GM18858 (cell line): ENCODE results near the gene SENP8.
"Not testable (repeated sequence)": the region's sequence is repeated elsewhere in the genome, so short reads cannot be mapped to it uniquely, and the experiment has no call there.

Source experiments
- ATAC-seq: cut with Tn5 transposase; IDR thresholded peaks from one replicate; pipeline ENCODE4 v1.9.1; 2021; ENCODE audit not compliant: unreplicated experiment

The SENP8 gene

GRCh38 chr15:72118017-72118978 lies at the start of gene SENP8, which contains the start of gene MYO9A:
TSS of gene SENP8 (plus strand) at chr15:72118403. CDS start at chr15:72139624, 21,221 bp downstream.
TSS of gene MYO9A (minus strand) at chr15:72118150. CDS start at chr15:72046563, 71,587 bp downstream.
- ATAC-seq: peak; percentile 59

- no peak for ATAC-seq
Observed at GRCh38 chr15:72068856-72069255, 49.3 kb upstream of the SENP8 start.

DNA sequence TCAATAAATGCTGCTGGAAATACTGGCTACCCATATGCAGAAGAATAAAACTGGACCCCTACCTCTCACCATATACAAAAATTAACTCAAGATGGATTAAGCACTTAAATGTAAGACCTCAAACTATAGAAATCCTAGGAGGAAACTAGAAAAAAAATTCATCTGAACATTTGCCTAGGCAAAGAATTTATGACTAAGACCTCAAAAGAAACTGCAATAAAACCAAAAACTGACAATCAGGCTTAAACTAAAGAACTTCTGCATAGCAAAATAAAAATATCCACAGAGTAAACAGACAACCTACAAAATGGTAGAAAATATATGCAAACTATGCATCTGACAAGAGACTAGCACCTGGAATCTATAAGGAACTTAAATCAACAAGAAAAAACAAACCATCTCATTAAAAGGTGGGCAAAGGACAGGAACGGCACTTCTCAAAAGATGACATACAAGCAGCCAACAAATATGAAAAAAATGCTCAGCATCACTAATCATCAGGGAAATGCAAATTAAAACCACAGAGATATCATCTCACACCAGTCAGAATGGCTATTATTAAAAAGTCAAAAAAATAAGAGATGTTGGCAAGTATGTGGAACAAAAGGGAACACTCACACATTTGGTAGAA lies 47.3 kb upstream of the SENP8 start:
- ATAC-seq: no peak

DNA sequence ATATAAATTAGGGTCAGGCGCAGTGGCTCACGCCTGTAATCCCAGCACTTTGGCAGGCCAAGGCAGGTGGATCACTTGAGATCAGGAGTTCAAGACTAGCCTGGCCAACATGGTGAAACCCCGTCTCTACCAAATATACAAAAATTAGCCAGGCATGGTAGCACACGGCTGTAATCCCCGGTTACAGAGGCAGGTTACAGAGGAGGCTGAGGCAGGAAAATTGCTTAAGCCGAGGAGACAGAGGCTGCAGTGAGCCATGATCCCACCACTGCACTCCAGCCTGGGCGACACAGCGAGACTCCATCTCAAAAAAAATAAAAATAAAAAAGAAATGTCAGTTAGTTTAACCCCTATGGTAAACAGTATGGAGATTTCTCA lies 46.8 kb upstream of the SENP8 start:
- not testable (repeated sequence) for ATAC-seq

DNA sequence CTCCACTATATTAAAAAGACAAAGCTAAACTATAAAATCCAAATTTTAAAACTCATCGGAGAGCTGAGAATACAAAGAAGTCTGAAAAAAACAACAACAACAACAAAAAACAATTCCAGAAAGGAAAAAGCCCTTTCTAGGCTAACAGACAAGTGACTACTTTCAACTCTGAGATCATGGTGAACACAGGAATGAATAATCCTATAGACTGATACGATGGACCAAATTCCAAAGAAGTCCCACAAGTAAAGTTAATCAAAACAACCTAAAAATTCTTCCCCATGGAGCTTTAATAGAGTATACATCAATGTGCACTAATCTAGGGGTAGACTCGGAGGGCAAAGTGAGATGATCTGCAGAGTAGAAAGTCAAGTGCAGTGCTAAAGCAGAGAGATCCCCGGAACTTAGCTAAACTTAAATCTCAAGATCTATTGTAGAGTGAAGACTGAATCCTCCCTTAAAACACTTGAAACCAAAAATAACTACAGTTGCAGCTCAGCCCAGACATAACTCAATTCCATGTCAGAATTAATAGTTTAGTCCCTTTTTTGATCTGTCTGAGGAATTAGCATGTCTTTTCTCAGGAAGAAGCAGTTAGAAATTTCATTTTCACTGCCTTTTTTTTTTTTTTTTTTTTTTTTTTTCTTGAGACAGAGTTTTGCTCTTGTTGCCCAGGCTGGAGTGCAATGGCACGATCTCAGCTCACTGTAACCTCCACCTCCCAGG lies 43.7 kb upstream of the SENP8 start:
- ATAC-seq: no peak

GRCh38 chr15:72077950-72078349 lies 40.3 kb upstream of the SENP8 start:
- no peak for ATAC-seq

DNA sequence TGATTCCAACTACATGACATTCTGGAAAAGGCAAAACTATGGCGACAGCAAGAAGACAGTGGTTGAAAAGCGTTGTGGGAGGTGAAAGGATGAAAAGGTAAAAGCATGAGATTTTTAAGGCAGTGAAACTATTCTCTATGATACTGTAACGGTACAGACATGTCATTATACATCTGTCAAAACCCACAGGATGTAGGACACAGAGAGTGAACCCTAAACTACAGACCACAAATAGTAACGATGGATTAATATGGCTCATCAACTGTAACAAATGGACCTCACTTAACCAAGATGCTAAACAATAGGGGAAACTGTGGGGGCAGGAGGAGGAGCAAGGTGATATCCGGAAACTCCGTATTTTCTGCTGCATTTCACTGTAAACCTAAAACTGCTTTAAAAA lies 39.3 kb upstream of the SENP8 start:
- ATAC-seq: peak; percentile 51

- no peak for ATAC-seq
Observed at GRCh38 chr15:72082176-72082575, 36.0 kb upstream of the SENP8 start.

DNA sequence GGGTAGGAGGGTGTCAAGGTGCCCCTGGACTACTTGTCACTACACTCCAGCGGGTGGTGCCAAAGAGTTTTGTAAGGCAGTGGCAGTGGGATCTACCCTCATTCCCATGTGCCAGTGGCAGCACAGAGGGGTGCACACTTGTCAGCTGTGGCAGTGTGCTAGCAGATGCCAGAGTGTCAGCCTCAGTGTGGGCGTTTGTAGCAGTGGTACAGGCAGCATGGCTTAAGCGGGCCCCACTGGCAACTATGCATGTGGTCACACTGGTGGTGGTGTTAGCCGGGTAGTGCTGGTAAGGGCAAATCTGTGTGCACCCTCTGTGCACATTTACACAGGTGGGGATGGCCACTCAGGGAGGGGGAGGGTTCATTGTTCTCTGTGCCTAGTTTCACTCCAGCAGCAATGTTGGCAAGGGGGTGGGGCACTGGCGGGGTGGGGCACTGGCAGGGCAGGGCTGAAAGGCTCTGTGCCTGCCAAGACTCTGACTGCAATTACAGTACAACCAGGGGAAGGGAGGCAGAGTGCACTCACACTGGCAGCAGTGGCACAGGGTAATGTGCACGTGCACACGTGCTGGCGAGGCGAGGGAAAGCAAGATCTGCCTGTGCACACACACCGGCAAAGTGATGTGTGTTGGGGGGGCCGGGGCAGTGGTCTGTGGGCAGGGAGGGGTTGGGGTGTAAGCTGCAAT lies 32.0 kb upstream of the SENP8 start:
- ATAC-seq: no peak

DNA sequence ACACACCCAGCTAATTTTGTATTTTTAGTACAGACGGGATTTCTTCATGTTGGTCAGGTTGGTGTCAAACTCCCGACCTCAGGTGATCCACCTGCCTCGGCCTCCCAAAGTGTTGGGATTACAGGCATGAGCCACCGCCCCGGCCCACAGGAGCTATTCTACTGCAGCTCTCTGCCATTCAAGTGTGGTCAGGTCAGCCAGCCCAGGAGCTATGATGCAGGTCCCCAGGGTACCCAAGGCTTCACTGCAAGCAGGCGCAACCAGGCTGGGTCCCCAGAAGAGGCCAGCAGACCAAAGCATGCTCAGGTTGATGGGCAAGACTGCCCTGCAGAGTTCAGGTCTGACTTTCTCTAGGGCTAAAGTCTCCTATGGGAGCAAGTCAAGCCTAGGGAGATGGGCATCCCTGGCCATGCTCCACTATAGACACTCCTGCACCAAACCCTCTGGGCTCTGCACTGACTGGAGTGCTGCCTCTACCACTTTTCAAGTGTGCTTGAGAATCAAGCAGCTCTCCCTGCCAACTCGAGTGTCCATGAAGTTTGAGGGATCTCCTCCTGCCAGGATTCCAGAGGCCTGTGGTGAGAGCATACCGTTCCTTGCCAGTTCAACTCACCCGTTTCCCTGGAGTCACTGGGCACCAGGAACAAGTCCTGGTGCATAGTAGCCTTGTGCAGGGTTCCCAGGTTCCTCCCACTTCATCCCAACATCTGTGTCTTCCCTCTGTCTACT lies 31.1 kb upstream of the SENP8 start:
- ATAC-seq: no peak

GRCh38 chr15:72092006-72092405 lies 26.2 kb upstream of the SENP8 start:
- no peak for ATAC-seq

DNA sequence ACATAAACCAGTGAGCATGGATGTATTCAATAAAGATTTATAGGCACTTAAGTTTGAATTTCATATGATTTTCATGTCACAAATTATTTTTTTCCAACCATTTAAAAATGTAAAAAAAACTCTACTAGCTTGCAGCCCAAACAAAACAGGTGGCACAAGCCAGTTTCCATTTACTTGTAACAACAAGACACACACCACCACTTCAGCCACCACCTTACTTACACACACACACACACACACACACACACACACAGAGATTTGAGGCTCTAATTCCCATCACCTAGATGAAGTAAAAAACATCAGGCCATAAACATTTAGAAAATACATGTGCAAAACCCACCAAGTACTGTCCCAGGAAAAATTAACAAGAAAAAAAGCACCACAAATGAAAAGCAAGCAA lies 25.5 kb upstream of the SENP8 start:
- ATAC-seq: no peak

GRCh38 chr15:72096796-72097195 lies 21.4 kb upstream of the SENP8 start:
- ATAC-seq: no peak

DNA sequence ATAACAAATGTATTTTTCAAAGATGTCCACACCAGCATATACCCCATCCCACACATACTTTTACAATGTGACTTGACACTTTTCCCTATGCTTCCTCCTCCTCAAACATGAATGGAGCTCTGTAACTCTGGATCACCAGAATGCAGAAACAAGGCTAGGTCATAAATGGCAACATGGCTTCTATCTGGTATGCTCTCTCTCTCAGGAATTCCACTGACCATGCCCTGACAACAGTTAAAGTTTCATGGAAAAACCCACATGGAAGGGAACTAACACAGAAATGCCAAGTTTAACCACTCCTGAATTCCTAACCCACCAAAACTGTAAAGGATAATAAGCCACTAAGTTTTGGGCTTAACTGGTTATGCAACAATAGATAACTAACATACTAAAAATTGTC lies 20.2 kb upstream of the SENP8 start:
- no peak for ATAC-seq

- ATAC-seq: no peak
Observed at GRCh38 chr15:72099155-72099554, 19.0 kb upstream of the SENP8 start.

DNA sequence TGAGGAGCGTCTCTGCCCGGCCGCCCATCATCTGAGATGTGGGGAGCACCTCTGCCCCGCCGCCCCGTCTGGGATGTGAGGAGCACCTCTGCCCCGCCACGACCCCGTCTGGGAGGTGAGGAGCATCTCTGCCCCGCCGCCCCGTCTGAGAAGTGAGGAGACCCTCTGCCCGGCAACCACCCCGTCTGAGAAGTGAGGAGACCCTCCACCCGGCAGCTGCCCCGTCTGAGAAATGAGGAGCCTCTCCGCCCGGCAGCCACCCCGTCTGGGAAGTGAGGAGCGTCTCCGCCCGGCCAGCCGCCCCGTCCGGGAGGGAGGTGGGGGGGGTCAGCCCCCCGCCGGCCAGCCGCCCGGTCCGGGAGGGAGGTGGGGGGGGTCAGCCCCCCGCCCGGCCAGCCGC lies 17.7 kb upstream of the SENP8 start:
- not testable (repeated sequence) for ATAC-seq

DNA sequence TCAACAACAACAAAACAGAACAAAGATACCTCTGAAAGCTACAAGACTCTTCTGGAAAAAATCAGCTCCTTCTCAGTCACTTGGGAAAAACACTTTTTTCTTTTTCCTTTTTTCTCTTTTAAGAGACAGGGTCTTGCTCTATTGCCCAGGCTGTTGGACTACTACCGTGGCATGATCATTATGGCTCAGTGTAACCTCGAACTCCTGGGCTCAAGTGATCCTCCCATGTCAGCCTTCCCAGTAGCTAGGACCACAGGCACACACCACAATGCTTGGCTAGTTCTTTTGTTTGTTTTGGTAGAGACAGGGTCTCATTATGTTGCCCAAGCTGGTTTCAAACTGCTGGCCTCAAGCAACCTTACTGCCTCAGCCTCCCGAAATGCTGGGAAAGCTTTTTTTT lies 13.1 kb upstream of the SENP8 start:
- ATAC-seq: no peak

GRCh38 chr15:72106068-72106467 lies 12.1 kb upstream of the SENP8 start:
- no peak for ATAC-seq

DNA sequence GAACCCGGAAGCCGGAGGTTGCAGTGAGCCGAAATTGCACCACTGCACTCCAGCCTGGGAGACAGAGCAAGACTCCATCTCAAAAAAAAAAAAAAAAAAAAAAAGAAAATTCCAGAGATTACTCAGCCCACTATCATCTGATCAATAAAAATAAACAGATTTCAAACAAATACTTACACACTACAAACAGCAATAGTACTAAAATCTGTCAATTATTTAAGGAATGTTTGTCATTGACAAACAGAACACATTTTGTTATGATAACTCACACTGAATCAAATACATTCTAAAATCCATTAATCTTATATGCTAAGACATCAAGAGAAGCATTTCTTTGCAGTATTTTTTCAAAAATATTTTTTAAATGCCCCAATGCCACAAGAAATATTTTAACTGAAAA lies 7.8 kb upstream of the SENP8 start:
- no peak for ATAC-seq

DNA sequence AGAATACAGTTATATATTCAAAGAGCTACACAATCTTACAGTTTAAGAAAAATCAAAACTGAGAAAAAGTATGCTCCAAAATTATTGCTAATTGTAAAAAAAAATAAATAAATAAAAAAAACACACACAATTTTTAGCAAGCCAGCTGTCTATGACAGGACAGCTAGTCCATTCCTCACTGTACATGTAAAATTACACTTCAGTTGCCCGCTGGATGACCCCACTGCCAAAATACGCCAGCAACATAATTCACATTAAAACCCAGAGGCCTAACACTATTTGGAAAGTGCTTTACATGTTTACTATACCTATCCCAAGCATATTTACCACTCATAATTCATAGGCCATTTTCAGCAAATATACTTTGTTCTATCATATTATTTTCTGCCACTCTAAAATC lies 6.1 kb upstream of the SENP8 start:
- no peak for ATAC-seq
